Measurements from ENCODE around the gene EFS. TPM values are rescaled to one million over a fixed set of nuclear protein-coding genes. Genes with fewer than 3 reads are reported as not detected.

EFS gene
- total RNA-seq, 1 experiment from 2014 or later = 0.14 TPM

- TF ChIP-seq CTCF (IDR thresholded peaks at IDR 0.05; ENCODE audit: insufficient read depth in 1 of 2, low read depth in 1 of 2, low read length in 1 of 2, severe bottlenecking in 1 of 2, unreplicated experiment in 1 of 2) = no peak
- no TSS peak for BruUV-seq (replicated peaks)
Observed at GRCh38 chr14:23352506-23353432, 12.2 kb downstream of the EFS start, which contains the start of gene SLC22A17. TSS of gene SLC22A17 (minus strand) at chr14:23352887.

GRCh38 chr14:23351681-23352505, 13.1 kb downstream of the EFS start:
- peaks cover 6% of the 10 kb centered on the region for H3K4me1 Mint-ChIP-seq (ENCODE audit: low read depth, unreplicated experiment)
- H3K27me3 Mint-ChIP-seq (ENCODE audit: insufficient read depth, unreplicated experiment) = peaks cover 17% of the 10 kb centered on the region
- Histone ChIP-seq H3K4me3 (ENCODE audit: low read depth, low read length) (peak overlapping the region; percentile 53), H3K4me1 (0 out of 2 replicates have a peak, but pooled peaks cover 3% of the 10 kb centered on the region), H3K9me3 (no peaks in the 10 kb centered on the region), H3K27me3 (replicated peaks; ENCODE audit: control insufficient read depth, insufficient read depth, low read length) (no peaks in the 10 kb centered on the region), H3K36me3 (ENCODE audit: control insufficient read depth, insufficient read depth, low read length) (no peaks in the 10 kb centered on the region)
- intact Hi-C loops (cut with micrococcal nuclease; ENCODE audit: unreplicated experiment) = loop anchor here (2.0 kb wide), 1 partner anchor 29 kb away; no protein-coding TSS in a partner anchor
- no peaks in the 10 kb centered on the region for H3K9me3 Mint-ChIP-seq (ENCODE audit: unreplicated experiment)
- no peak for TF ChIP-seq CTCF (IDR thresholded peaks at IDR 0.05; ENCODE audit: insufficient read depth in 1 of 2, low read depth in 1 of 2, low read length in 1 of 2, severe bottlenecking in 1 of 2, unreplicated experiment in 1 of 2)
- H3K36me3 Mint-ChIP-seq (ENCODE audit: insufficient read depth, unreplicated experiment) = no peaks in the 10 kb centered on the region
- ChIA-PET POLR2A (interaction anchor here (0.6 to 1.1 kb wide), 3 partner anchors 30 to 114 kb away, joined by 3 to 8 read pairs (median 3); partner anchors contain the start of genes PABPN1 and RNF212B), CTCF (interaction anchor here (0.6 to 1.2 kb wide), 5 partner anchors 9 to 31 kb away, joined by 3 to 6 read pairs (median 3); partner anchors contain the start of gene PABPN1)
- no peak overlapping the region for H3K27ac Mint-ChIP-seq (ENCODE audit: unreplicated experiment)
- no TSS peak for BruUV-seq (replicated peaks)
- peak overlapping the region; percentile 71 for H3K4me3 Mint-ChIP-seq (ENCODE audit: unreplicated experiment)
- DNase-seq = no peak

More at GRCh38 chr14:23352506-23353432, 12.2 kb downstream of the EFS start, which contains the start of gene SLC22A17:
- Histone ChIP-seq H3K4me3 (ENCODE audit: low read depth, low read length) (peak within 1 kb of the TSS; percentile 53), H3K4me1 (0 out of 2 replicates have a peak, but pooled peaks cover 3% of the 10 kb centered on the region), H3K36me3 (ENCODE audit: control insufficient read depth, insufficient read depth, low read length) (no peaks in the 10 kb centered on the region), H3K27me3 (replicated peaks; ENCODE audit: control insufficient read depth, insufficient read depth, low read length) (no peaks in the 10 kb centered on the region), H3K9me3 (no peaks in the 10 kb centered on the region)
- Mint-ChIP-seq H3K9me3 (ENCODE audit: unreplicated experiment) (no peaks in the 10 kb centered on the region), H3K27ac (ENCODE audit: unreplicated experiment) (no peak within 1 kb of the TSS), H3K4me1 (ENCODE audit: low read depth, unreplicated experiment) (peaks cover 6% of the 10 kb centered on the region), H3K36me3 (ENCODE audit: insufficient read depth, unreplicated experiment) (no peaks in the 10 kb centered on the region), H3K4me3 (ENCODE audit: unreplicated experiment) (peak within 1 kb of the TSS; percentile 71), H3K27me3 (ENCODE audit: insufficient read depth, unreplicated experiment) (peaks cover 17% of the 10 kb centered on the region)
- DNase-seq = peak; percentile 67 to 73
- ChIA-PET POLR2A (interaction anchor here (0.6 to 1.1 kb wide), 4 partner anchors 26 to 115 kb away, joined by 3 to 8 read pairs (median 4); partner anchors contain the start of genes PABPN1 and RNF212B), CTCF (interaction anchor here (0.6 to 1.2 kb wide), 6 partner anchors 9 to 31 kb away, joined by 3 to 6 read pairs (median 3); partner anchors contain the start of gene PABPN1)
- intact Hi-C loops (cut with micrococcal nuclease; ENCODE audit: unreplicated experiment) = loop anchor here (2.0 kb wide), 1 partner anchor 28 kb away; no protein-coding TSS in a partner anchor
